Measurements from ENCODE around the gene CASR. TPM values are rescaled to one million over a fixed set of nuclear protein-coding genes. Genes with fewer than 3 reads are reported as not detected.

CASR gene
- total RNA-seq, 1 experiment from 2014 or later: not detected

DNA sequence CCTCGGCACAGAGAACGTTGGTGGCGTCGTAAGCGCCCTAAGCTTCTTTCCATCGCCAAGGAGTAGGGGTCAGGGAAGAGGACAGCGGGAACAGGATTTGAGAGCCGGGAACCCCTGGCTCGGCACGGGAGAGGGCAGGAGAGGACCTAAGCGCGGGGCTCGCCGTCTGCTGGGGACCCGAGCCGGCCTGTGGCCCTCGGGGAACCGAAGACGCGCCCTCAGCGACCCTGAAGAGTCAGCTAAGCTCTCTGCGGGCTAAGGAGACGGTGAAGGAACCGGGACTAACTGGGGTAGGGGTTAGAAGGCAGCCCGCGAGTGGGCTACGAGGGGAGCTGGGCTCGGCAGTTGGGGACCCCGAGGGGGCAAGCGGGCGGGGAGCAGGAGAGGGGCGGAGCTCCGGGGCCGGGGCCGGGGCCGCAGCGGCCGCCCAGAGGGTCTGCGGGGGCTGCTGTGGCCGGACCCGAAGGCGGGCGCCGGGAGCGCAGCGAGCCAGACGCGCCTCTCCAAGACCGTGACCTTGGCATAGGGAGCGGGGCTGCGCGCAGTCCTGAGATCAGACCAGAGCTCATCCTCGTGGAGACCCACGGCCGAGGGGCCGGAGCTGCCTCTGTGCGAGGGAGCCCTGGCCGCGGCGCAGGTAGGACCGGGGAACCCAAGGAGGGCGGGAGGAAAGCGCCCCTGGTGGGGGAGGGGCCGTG lies 574 bp downstream of the CASR start:
- no peaks in the 10 kb centered on the region for H3K9me3 Mint-ChIP-seq (ENCODE audit: unreplicated experiment)
- no peaks in the 10 kb centered on the region for H3K36me3 ChIP-seq (ENCODE audit: control insufficient read depth, insufficient read depth, low read length)
- peaks cover 16% of the 10 kb centered on the region for H3K27me3 Mint-ChIP-seq (ENCODE audit: insufficient read depth, unreplicated experiment)
- H3K4me3 ChIP-seq (ENCODE audit: low read depth, low read length): no peak overlapping the region
- intact Hi-C loops (cut with micrococcal nuclease; ENCODE audit: unreplicated experiment): no loop called here
- no TSS peak for BruUV-seq (replicated peaks)
- DNase-seq: no peak
- no peaks in the 10 kb centered on the region for H3K27me3 ChIP-seq (replicated peaks; ENCODE audit: control insufficient read depth, insufficient read depth, low read length)
- no peaks in the 10 kb centered on the region for H3K36me3 Mint-ChIP-seq (ENCODE audit: insufficient read depth, unreplicated experiment)
- ChIA-PET CTCF (no interaction called here), POLR2A (no interaction called here)
- TF ChIP-seq, protein P1, sequence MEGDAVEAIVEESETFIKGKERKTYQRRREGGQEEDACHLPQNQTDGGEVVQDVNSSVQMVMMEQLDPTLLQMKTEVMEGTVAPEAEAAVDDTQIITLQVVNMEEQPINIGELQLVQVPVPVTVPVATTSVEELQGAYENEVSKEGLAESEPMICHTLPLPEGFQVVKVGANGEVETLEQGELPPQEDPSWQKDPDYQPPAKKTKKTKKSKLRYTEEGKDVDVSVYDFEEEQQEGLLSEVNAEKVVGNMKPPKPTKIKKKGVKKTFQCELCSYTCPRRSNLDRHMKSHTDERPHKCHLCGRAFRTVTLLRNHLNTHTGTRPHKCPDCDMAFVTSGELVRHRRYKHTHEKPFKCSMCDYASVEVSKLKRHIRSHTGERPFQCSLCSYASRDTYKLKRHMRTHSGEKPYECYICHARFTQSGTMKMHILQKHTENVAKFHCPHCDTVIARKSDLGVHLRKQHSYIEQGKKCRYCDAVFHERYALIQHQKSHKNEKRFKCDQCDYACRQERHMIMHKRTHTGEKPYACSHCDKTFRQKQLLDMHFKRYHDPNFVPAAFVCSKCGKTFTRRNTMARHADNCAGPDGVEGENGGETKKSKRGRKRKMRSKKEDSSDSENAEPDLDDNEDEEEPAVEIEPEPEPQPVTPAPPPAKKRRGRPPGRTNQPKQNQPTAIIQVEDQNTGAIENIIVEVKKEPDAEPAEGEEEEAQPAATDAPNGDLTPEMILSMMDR (IDR thresholded peaks at IDR 0.05; ENCODE audit: insufficient read depth in 1 of 2, low read depth in 1 of 2, low read length in 1 of 2, severe bottlenecking in 1 of 2, unreplicated experiment in 1 of 2): no peak
- H3K4me3 Mint-ChIP-seq (ENCODE audit: unreplicated experiment): no peak overlapping the region
- no peaks in the 10 kb centered on the region for H3K4me1 Mint-ChIP-seq (ENCODE audit: low read depth, unreplicated experiment)
- no peak overlapping the region for H3K27ac Mint-ChIP-seq (ENCODE audit: unreplicated experiment)
- no peaks in the 10 kb centered on the region for H3K9me3 ChIP-seq
- H3K4me1 ChIP-seq: no peaks in the 10 kb centered on the region

DNA sequence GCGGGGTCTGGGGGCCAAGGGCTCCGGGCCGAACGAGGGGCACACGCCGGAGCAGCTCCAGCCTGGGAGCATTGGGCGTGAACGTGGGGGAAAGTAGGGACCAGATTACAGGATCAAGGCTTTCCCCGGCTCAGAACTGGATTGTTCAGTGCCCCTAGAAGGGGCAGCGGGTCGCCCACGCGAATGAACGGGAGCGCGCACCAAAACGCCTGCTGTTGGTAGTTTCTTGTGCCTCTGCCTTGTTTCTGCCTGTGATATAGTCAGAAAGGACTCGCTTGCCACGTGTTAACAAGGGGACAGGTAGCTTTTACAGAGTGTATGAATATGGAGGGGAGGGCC lies 1.1 kb downstream of the CASR start:
- H3K4me3 Mint-ChIP-seq (ENCODE audit: unreplicated experiment): no peak overlapping the region
- no peak for DNase-seq
- no peaks in the 10 kb centered on the region for H3K4me1 Mint-ChIP-seq (ENCODE audit: low read depth, unreplicated experiment)
- H3K36me3 ChIP-seq (ENCODE audit: control insufficient read depth, insufficient read depth, low read length): no peaks in the 10 kb centered on the region
- no peaks in the 10 kb centered on the region for H3K4me1 ChIP-seq
- CTCF ChIA-PET: no interaction called here
- no TSS peak for BruUV-seq (replicated peaks)
- H3K4me3 ChIP-seq (ENCODE audit: low read depth, low read length): no peak overlapping the region
- no peaks in the 10 kb centered on the region for H3K36me3 Mint-ChIP-seq (ENCODE audit: insufficient read depth, unreplicated experiment)
- intact Hi-C loops (cut with micrococcal nuclease; ENCODE audit: unreplicated experiment): no loop called here
- no peak overlapping the region for H3K27ac Mint-ChIP-seq (ENCODE audit: unreplicated experiment)
- H3K9me3 ChIP-seq: no peaks in the 10 kb centered on the region
- H3K27me3 ChIP-seq (replicated peaks; ENCODE audit: control insufficient read depth, insufficient read depth, low read length): no peaks in the 10 kb centered on the region
- TF ChIP-seq, protein P1 (IDR thresholded peaks at IDR 0.05; ENCODE audit: insufficient read depth in 1 of 2, low read depth in 1 of 2, low read length in 1 of 2, severe bottlenecking in 1 of 2, unreplicated experiment in 1 of 2): no peak
- POLR2A ChIA-PET: no interaction called here
- peaks cover 16% of the 10 kb centered on the region for H3K27me3 Mint-ChIP-seq (ENCODE audit: insufficient read depth, unreplicated experiment)
- no peaks in the 10 kb centered on the region for H3K9me3 Mint-ChIP-seq (ENCODE audit: unreplicated experiment)

DNA sequence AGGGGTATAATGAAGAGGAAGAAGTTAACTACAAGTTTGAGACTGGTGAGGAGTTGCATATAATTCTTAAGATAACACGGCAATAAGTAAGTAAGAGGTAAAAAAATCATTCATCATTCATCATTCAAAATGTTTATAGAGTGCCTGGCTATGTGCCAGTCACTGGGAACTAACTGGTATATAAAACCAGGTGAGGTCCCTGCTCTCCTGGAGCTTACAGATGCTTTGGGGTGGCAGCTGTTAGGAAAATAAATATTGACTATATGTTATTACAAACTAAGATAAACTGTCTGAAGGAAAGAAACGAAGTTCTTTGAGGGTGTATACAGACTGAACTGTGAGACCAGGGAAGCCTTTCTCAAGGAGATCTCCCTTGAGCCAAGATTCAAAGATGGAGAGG lies 2.9 kb downstream of the CASR start:
- POLR2A ChIA-PET: no interaction called here
- Histone ChIP-seq H3K36me3 (ENCODE audit: control insufficient read depth, insufficient read depth, low read length) (no peaks in the 10 kb centered on the region), H3K27me3 (replicated peaks; ENCODE audit: control insufficient read depth, insufficient read depth, low read length) (no peaks in the 10 kb centered on the region), H3K4me3 (ENCODE audit: low read depth, low read length) (no peak overlapping the region), H3K9me3 (no peaks in the 10 kb centered on the region), H3K4me1 (no peaks in the 10 kb centered on the region)
- TF ChIP-seq, protein P1 (IDR thresholded peaks at IDR 0.05; ENCODE audit: insufficient read depth in 1 of 2, low read depth in 1 of 2, low read length in 1 of 2, severe bottlenecking in 1 of 2, unreplicated experiment in 1 of 2): no peak
- no peak overlapping the region for H3K4me3 Mint-ChIP-seq (ENCODE audit: unreplicated experiment)
- H3K36me3 Mint-ChIP-seq (ENCODE audit: insufficient read depth, unreplicated experiment): no peaks in the 10 kb centered on the region
- no peaks in the 10 kb centered on the region for H3K4me1 Mint-ChIP-seq (ENCODE audit: low read depth, unreplicated experiment)
- H3K27ac Mint-ChIP-seq (ENCODE audit: unreplicated experiment): no peak overlapping the region
- peaks cover 12% of the 10 kb centered on the region for H3K27me3 Mint-ChIP-seq (ENCODE audit: insufficient read depth, unreplicated experiment)
- BruUV-seq (replicated peaks): no TSS peak
- DNase-seq: no peak
- intact Hi-C loops (cut with micrococcal nuclease; ENCODE audit: unreplicated experiment): no loop called here
- H3K9me3 Mint-ChIP-seq (ENCODE audit: unreplicated experiment): no peaks in the 10 kb centered on the region
- CTCF ChIA-PET: no interaction called here

All from Caco-2 (cell line).